ENCODE results near the gene JAK3. TPM values are rescaled to one million over a fixed set of nuclear protein-coding genes. Genes with fewer than 3 reads are reported as not detected.

Gene JAK3
- total and polyA plus RNA-seq, 7 donors, result 0.46 to 22.0 (median 1.4) TPM

DNA sequence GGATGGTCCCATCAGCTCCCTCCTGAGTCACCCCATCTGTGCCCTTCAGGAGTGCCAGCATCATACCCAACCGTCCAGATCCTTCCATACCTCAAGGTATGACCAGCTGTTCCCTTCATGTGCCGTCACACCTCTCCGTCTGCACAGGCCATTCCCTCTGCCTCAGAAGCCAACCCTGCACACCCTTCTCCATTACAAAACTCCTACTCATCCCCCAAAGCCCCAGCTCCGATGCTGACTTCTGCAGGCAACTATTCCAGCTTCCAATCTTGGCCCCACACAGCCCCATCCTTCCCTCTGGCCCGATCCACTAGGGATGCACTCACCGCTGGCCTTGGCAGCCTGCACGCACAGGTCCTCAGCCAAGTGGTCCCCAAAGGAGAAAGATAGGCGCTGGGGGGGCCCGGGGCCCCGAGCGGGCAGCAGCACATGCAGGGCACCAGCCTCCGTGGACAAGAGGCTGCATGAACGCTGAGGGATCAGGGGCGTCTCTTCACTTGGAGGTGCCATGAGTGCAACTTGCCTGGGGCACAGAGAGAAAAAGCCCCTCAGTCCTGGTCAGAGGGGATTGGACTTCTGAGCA, 3.8 kb downstream of the JAK3 start:
- Histone ChIP-seq H3K9me3 (no peaks in the 10 kb centered on the region), H3K27me3 (peaks cover 5 to 75% (median 63%) of the 10 kb centered on the region in 3 donors), H3K4me1 (peaks cover 0 to 18% (median 12%) of the 10 kb centered on the region in 4 donors), H3K4me3 (no peak overlapping the region), H3K36me3 (no peaks in the 10 kb centered on the region), H3K27ac (no peak overlapping the region)
- 85 to 86% methylated on average over 14 of the region's 14 CpGs for WGBS, 2 donors
- intact Hi-C loops (cut with DNase I), result no loop called here
- no peak for DNase-seq
- TF ChIP-seq POLR2A (IDR thresholded peaks at IDR 0.05) (no peak), EP300 (IDR thresholded peaks at IDR 0.05) (no peak), POLR2AphosphoS5 (IDR thresholded peaks at IDR 0.05) (no peak)
- TF ChIP-seq, protein P1, sequence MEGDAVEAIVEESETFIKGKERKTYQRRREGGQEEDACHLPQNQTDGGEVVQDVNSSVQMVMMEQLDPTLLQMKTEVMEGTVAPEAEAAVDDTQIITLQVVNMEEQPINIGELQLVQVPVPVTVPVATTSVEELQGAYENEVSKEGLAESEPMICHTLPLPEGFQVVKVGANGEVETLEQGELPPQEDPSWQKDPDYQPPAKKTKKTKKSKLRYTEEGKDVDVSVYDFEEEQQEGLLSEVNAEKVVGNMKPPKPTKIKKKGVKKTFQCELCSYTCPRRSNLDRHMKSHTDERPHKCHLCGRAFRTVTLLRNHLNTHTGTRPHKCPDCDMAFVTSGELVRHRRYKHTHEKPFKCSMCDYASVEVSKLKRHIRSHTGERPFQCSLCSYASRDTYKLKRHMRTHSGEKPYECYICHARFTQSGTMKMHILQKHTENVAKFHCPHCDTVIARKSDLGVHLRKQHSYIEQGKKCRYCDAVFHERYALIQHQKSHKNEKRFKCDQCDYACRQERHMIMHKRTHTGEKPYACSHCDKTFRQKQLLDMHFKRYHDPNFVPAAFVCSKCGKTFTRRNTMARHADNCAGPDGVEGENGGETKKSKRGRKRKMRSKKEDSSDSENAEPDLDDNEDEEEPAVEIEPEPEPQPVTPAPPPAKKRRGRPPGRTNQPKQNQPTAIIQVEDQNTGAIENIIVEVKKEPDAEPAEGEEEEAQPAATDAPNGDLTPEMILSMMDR (IDR thresholded peaks at IDR 0.05), result no peak

DNA sequence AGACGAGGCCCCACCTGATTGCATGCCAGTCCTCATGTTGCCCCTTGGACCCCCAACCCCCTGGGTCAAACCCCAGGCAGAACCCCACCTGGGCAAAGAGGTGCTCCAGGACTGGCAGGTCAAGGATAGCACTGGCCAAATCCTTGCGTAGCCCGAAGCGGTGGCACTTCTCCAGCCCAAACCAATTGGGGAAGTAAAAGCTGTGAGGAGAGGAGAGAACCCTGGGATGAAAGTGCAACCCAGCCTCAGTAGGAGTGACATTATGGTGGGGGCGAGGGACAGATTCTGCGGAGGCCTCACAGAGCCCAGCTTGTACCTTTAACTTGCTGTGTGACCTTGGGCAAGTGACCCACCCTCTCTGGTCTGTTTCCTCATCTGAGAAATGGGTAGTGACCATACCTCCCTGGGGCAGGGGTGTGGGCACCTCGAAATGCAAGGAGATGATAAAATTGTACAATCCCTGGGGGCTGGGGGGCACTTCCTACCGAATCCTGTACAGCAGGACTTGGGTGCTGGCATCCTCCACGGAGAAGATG, 4.4 kb downstream of the JAK3 start:
- intact Hi-C loops (cut with DNase I), result no loop called here
- TF ChIP-seq POLR2A (IDR thresholded peaks at IDR 0.05) (no peak), EP300 (IDR thresholded peaks at IDR 0.05) (no peak), POLR2AphosphoS5 (IDR thresholded peaks at IDR 0.05) (no peak)
- TF ChIP-seq, protein P1 (IDR thresholded peaks at IDR 0.05), result no peak

DNA sequence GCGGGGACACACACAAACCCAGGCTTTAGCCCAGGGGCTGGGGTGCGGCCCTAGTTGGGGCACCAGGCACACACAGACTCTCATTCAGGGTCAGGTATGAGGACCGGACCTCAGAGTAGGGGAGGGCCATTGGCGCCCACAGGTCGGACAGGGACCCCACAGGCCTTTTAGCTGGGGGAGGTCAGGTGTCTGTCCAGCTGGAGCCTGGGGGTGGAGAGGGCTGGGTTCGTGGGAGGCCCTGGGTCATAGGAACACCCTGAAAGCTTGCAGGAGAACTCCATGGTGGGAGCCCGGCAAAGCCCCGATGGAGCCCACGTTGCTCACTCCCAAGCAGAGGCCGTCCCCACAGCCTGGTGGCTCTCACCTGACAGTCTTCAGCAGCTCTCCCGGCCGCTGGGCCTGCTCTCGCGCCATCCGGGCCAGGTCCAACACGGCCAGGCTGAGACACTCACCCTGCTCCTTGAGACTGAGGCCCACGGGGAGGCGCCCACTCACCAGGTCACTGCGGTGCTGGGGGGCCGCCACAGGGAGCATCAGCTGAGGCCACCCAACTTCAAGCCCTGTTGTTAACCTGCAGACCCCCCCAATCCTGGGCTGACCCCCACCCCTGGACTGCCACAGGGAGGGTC, 5.0 kb downstream of the JAK3 start:
- Histone ChIP-seq H3K27me3 (peaks cover 5 to 75% (median 58%) of the 10 kb centered on the region in 3 donors), H3K27ac (peak overlapping the region in 1 of 4 donors; percentile 46)
- 58 to 84% methylated on average over 20 of the region's 20 CpGs for WGBS, 2 donors

More for the DNA sequence above, 4.4 kb downstream of the JAK3 start:
- no peak for DNase-seq
- 78 to 91% methylated on average over 9 of the region's 9 CpGs for WGBS, 2 donors
- no peaks in the 10 kb centered on the region for H3K9me3 ChIP-seq
- H3K27me3 ChIP-seq, result peaks cover 5 to 75% (median 63%) of the 10 kb centered on the region in 3 donors
- no peak overlapping the region for H3K27ac ChIP-seq
- no peaks in the 10 kb centered on the region for H3K36me3 ChIP-seq
- H3K4me1 ChIP-seq, result peaks cover 0 to 18% (median 12%) of the 10 kb centered on the region in 4 donors
- H3K4me3 ChIP-seq, result no peak overlapping the region

DNA sequence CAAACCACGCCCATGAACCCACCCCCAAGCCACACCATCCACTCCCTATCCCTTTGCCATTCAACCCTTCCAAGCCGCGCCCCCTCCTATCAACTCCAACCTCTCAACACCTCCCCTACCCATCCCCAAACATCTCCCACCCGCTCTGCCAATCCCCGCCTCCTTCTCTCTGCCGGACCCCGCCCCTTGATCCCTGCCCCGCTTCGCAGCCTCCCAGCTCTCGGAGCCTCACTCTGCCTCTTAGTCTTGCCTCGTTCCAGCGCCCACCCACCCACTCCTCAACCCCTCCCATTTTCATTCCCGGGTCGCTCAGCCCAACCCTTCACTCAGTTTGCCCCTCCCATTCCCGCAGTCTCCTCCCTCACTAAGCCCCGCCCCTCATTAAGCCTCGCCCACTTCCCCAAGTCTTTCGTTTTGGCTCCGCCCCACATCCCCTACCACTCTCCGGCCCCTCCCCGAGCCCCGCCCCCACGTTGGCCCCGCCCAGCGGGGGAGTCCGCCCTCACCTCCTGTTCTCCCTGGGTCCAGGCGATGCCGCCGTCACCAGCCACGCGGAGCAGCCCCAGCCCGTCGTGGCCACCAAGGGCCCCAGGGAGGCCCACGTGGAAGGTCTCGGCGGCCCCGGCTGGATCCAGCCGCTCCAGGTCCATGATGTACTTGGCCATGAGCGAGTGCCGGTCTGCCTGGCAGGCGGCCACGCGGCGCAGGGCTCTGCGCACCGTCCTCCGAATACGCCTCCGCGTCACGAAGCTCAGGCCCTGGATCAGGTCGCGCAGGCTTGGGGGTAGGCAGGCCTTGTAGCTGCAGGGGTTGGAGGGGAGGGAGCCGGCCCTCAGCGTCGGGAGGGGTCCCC, 5.7 kb downstream of the JAK3 start:
- H3K4me1 ChIP-seq, result peaks cover 0 to 18% (median 12%) of the 10 kb centered on the region in 4 donors
- peak; percentile 94 for DNase-seq
- intact Hi-C loops (cut with DNase I), result no loop called here
- WGBS, 2 donors, result 15 to 54% methylated on average over 56 of the region's 56 CpGs
- H3K9me3 ChIP-seq, result no peaks in the 10 kb centered on the region
- H3K4me3 ChIP-seq, result peak overlapping the region in 3 of 4 donors; percentile 8 to 33 (median 27)
- H3K27me3 ChIP-seq, result peaks cover 5 to 68% (median 56%) of the 10 kb centered on the region in 3 donors
- no peaks in the 10 kb centered on the region for H3K36me3 ChIP-seq
- peak overlapping the region in 1 of 4 donors; percentile 46 for H3K27ac ChIP-seq
- TF ChIP-seq EP300 (IDR thresholded peaks at IDR 0.05) (no peak), POLR2A (IDR thresholded peaks at IDR 0.05) (no peak), POLR2AphosphoS5 (IDR thresholded peaks at IDR 0.05) (peak in 1 of 4 donors; percentile 15)
- TF ChIP-seq, protein P1 (IDR thresholded peaks at IDR 0.05), result no peak

More for the DNA sequence above, 5.0 kb downstream of the JAK3 start:
- Histone ChIP-seq H3K36me3 (no peaks in the 10 kb centered on the region), H3K9me3 (no peaks in the 10 kb centered on the region), H3K4me1 (peaks cover 0 to 18% (median 12%) of the 10 kb centered on the region in 4 donors), H3K4me3 (peak overlapping the region in 3 of 4 donors; percentile 8 to 33 (median 27))
- DNase-seq, result no peak
- TF ChIP-seq, protein P1 (IDR thresholded peaks at IDR 0.05), result no peak
- TF ChIP-seq POLR2AphosphoS5 (IDR thresholded peaks at IDR 0.05) (no peak), POLR2A (IDR thresholded peaks at IDR 0.05) (no peak), EP300 (IDR thresholded peaks at IDR 0.05) (no peak)
- intact Hi-C loops (cut with DNase I), result no loop called here
